ENCODE results near the gene IL1B.

DNA sequence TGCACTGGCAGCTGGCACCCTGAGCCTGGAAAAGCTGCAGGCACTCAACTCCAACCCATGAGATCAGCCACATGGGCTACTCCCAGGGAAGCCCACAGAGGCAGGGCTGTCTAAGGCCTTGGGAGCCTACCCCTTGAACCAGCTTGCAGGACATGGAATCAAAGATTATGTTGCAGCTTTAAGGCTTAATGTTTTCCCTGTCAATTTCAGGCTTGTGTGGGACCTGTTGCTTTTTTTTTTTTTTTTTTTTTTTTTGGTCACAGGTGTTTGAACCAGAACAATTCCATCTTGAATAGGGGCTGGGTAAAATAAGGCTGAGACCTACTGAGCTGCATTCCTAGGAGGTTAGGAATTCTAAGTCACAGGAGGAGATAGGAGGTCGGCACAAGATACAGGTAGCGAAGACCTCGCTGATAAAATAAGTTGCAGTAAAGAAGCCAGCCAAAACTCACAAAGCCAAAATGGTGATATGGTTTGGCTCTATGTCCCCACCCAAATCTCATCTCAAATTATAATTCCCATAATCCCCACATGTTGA, 44.8 kb downstream of the IL1B start:
- TF ChIP-seq, protein P1, sequence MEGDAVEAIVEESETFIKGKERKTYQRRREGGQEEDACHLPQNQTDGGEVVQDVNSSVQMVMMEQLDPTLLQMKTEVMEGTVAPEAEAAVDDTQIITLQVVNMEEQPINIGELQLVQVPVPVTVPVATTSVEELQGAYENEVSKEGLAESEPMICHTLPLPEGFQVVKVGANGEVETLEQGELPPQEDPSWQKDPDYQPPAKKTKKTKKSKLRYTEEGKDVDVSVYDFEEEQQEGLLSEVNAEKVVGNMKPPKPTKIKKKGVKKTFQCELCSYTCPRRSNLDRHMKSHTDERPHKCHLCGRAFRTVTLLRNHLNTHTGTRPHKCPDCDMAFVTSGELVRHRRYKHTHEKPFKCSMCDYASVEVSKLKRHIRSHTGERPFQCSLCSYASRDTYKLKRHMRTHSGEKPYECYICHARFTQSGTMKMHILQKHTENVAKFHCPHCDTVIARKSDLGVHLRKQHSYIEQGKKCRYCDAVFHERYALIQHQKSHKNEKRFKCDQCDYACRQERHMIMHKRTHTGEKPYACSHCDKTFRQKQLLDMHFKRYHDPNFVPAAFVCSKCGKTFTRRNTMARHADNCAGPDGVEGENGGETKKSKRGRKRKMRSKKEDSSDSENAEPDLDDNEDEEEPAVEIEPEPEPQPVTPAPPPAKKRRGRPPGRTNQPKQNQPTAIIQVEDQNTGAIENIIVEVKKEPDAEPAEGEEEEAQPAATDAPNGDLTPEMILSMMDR (IDR thresholded peaks at IDR 0.05) = no peak
- no peak for TF ChIP-seq EZH2 (IDR thresholded peaks at IDR 0.05; ENCODE audit: borderline replicate concordance, insufficient read depth, low read depth, low read length, poor library complexity, severe bottlenecking)
